Prostate gland (tissue), 2 donors: ENCODE data around the gene CCDC68. TPM values are rescaled to one million over a fixed set of nuclear protein-coding genes. Genes with fewer than 3 reads are reported as not detected.

Source experiments
- DNase-seq: peaks from one replicate; pipeline ENCODE4 v3.0.0-alpha.2; 2019; ENCODE audit warnings: low spot score
- H3K27ac ChIP-seq, 2 donors: fragments of 200-600 bp; sonication (generic); 2 replicates each; pipeline ENCODE4 v1.5.1; 2017 to 2019
- H3K27me3 ChIP-seq: fragments of 200-600 bp; sonication (generic); replicated peaks from 2 replicates; pipeline ENCODE4 v1.5.1; 2019; ENCODE audit not compliant: insufficient read depth
- H3K36me3 ChIP-seq, 2 donors: fragments of 200-600 bp; sonication (generic); 1 replicate in 1 of 2; 2 replicates in 1 of 2; pipeline versions ENCODE4 v1.5.1 to v1.8.1; 2017 to 2019
- H3K4me1 ChIP-seq: fragments of 200-600 bp; sonication (generic); replicated peaks from 2 replicates; pipeline ENCODE4 v1.5.1; 2019
- H3K4me3 ChIP-seq, 2 donors: fragments of 200-600 bp; sonication (generic); 2 replicates each; pipeline ENCODE4 v1.5.1; 2017 to 2019
- H3K9me3 ChIP-seq: fragments of 200-600 bp; sonication (generic); 2 replicates; pipeline ENCODE4 v1.5.1; 2017
- CTCF ChIP-seq, 4 experiments: fragments of 200-600 bp in 2 of 4; fragments of 450-650 bp in 2 of 4; sonication (generic) in 2 of 4; IDR thresholded peaks; 1 replicate in 3 of 4; 2 replicates in 1 of 4; pipeline ENCODE4 v1.5.1; 2016 to 2019; ENCODE audit warnings: antibody characterized with exemption in 4 of 4, mild to moderate bottlenecking in 2 of 4, moderate library complexity in 2 of 4
- POLR2A ChIP-seq: fragments of 450-650 bp; IDR thresholded peaks from one replicate; pipeline ENCODE4 v1.6.1; 2016; ENCODE audit warnings: antibody characterized with exemption, mild to moderate bottlenecking
- POLR2AphosphoS5 ChIP-seq: sonication (generic); formaldehyde crosslinking; IDR thresholded peaks from one replicate; pipeline ENCODE4 v1.6.1; 2017; ENCODE audit warnings: antibody characterized with exemption
- WGBS: methylation state at CpG from one replicate; pipeline ENCODE4 v1.1.5; 2018; 5-methylcytosine and 5-hydroxymethylcytosine counted together
- intact Hi-C: fragments of 100-400 bp; cut with DNase I; formaldehyde crosslinking; loops from one replicate; pipeline ENCODE4 v1.14.2; 2022
- total RNA-seq, 2 donors: library from RNA; depleted of rRNA; stranded (reverse); fragments of >200 nt; gene quantifications; one replicate each; pipeline ENCODE4 v1.1.0, GENCODE V29; 2016

Gene CCDC68
- total RNA-seq, 2 donors from 2014 or later, result 7.9 to 20.8 TPM

GRCh38 chr18:55000529-55000928 is 41.3 kb upstream of the CCDC68 start:
- H3K9me3 ChIP-seq, result no peaks in the 10 kb centered on the region
- no peak overlapping the region for H3K27ac ChIP-seq
- no peaks in the 10 kb centered on the region for H3K36me3 ChIP-seq
- H3K27me3 ChIP-seq, result no peaks in the 10 kb centered on the region
- no peak for DNase-seq
- WGBS, result 90% methylated on average over 5 of the region's 5 CpGs
- no peaks in the 10 kb centered on the region for H3K4me1 ChIP-seq
- intact Hi-C loops, result no loop called here
- H3K4me3 ChIP-seq, result no peak overlapping the region
- TF ChIP-seq POLR2A (no peak), CTCF (IDR thresholded peaks at IDR 0.05) (no peak), POLR2AphosphoS5 (no peak)

GRCh38 chr18:54999016-54999415 is 39.8 kb upstream of the CCDC68 start:
- TF ChIP-seq POLR2A (no peak), CTCF (IDR thresholded peaks at IDR 0.05) (no peak), POLR2AphosphoS5 (no peak)
- Histone ChIP-seq H3K9me3 (no peaks in the 10 kb centered on the region), H3K4me1 (no peaks in the 10 kb centered on the region), H3K4me3 (no peak overlapping the region), H3K27ac (no peak overlapping the region), H3K36me3 (no peaks in the 10 kb centered on the region), H3K27me3 (no peaks in the 10 kb centered on the region)
- intact Hi-C loops, result no loop called here
- DNase-seq, result no peak
- WGBS, result 95% methylated on average over 5 of the region's 5 CpGs

GRCh38 chr18:54995421-54996143 is 36.3 kb upstream of the CCDC68 start:
- WGBS, result 89% methylated on average over 5 of the region's 5 CpGs
- Histone ChIP-seq H3K27ac (no peak overlapping the region), H3K9me3 (no peaks in the 10 kb centered on the region), H3K36me3 (no peaks in the 10 kb centered on the region), H3K27me3 (no peaks in the 10 kb centered on the region), H3K4me1 (no peaks in the 10 kb centered on the region), H3K4me3 (no peak overlapping the region)
- no peak for DNase-seq
- TF ChIP-seq POLR2AphosphoS5 (no peak), POLR2A (no peak), CTCF (IDR thresholded peaks at IDR 0.05) (no peak)
- intact Hi-C loops, result no loop called here

- 62% methylated on average over 4 of the region's 4 CpGs for WGBS
- Histone ChIP-seq H3K27me3 (no peaks in the 10 kb centered on the region), H3K27ac (no peak overlapping the region), H3K4me1 (no peaks in the 10 kb centered on the region), H3K36me3 (no peaks in the 10 kb centered on the region), H3K9me3 (no peaks in the 10 kb centered on the region), H3K4me3 (no peak overlapping the region)
- no peak for DNase-seq
- intact Hi-C loops, result no loop called here
- no peak for TF ChIP-seq POLR2AphosphoS5
- no peak for TF ChIP-seq POLR2A
- no peak for TF ChIP-seq CTCF (IDR thresholded peaks at IDR 0.05)
These were observed 32.7 kb upstream of the CCDC68 start for GRCh38 chr18:54991981-54992380.

GRCh38 chr18:54984908-54985307 is 25.6 kb upstream of the CCDC68 start:
- Histone ChIP-seq H3K36me3 (no peaks in the 10 kb centered on the region), H3K27me3 (no peaks in the 10 kb centered on the region), H3K4me1 (no peaks in the 10 kb centered on the region), H3K9me3 (no peaks in the 10 kb centered on the region), H3K4me3 (no peak overlapping the region), H3K27ac (no peak overlapping the region)
- intact Hi-C loops, result loop anchor here (5.0 to 10.0 kb wide), 2 partner anchors 308 to 590 kb away; no protein-coding TSS in a partner anchor
- 82% methylated on average over 4 of the region's 4 CpGs for WGBS
- DNase-seq, result no peak
- TF ChIP-seq POLR2A, result no peak
- TF ChIP-seq POLR2AphosphoS5, result no peak
- TF ChIP-seq CTCF (IDR thresholded peaks at IDR 0.05), result no peak
